HuH-7 (cell line): ENCODE measurements around the gene SNX12.
A peak's percentile ranks its signal among the peaks of the same experiment; 100 is the strongest.

Source experiments
- DNase-seq: peaks from one replicate; pipeline ENCODE4 v3.0.0; 2011; ENCODE audit warnings: low spot score

Gene SNX12

DNA sequence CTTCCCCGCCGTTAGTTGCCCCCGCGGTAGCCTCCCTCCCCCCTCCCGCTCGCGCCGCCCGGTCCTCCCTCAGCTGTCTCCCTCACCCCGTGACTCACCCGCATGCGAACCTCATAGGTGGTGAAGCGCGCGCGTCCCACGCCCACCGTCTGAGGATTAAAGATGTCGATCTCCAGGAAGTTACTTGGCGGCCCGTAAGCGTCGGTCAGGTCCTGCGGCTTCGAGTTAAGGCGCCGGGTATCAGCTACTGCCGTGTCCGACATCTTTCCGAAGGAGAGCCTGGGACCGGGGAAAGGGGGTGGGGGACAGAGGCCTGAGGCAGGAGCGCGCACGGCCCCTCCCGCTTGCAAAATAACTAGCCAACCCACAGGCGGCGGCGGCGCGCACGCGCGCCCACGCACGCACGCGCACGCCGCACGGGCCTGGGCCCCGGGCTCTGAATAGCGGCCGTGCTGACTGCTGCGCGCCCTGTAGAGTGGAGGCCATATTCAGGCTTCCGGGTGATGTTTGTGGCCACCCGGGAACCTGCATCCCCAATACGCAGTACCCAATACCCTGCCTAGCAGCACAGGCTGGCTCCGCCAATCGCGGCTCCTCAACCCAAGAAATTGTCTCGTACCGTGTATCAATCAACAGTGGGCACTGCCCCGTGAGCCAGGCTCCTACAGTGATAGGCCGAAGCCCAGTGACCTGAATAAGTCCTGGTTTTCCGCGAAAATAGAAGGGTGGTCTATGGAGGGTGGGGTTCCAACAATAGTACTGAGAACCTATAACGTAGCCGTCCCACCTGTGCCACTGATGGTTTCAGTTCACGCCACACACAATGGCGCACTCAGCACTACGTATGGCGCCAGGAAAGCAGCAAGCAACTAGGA lies at the start of gene SNX12:
Gene SNX12, minus strand, starts transcription at position 291 of the 875 bp plus-strand sequence. Its CDS starts 28 bp downstream, at position 263.
- DNase-seq, result peak; percentile 93

GRCh38 chrX:71117358-71117757 lies 49.2 kb upstream of the SNX12 start:
- DNase-seq, result no peak

DNA sequence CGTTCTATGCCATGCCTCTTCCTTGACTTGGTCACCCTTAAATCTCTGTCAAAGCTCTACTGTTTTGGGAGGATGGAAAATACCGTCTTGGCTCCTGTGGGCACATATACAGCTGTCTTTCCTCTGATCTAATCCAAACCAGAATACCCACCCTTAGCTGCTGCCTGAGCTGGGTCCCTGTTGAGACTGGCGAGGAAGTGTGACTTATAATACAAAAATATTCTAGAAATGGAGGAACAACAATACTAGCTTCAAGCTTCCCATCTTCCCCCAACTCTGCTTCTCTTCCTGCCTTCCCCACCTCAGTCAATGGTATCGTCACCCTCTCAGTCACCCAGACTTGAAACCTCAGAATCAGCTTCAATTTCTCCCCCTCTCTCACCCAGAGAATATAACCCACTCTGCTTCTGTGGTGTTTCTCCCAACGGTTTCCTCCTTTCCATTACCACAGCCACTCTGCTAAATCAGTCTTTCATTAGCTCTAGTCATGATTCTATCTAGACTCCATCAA lies 43.8 kb upstream of the SNX12 start:
- DNase-seq, result no peak

DNA sequence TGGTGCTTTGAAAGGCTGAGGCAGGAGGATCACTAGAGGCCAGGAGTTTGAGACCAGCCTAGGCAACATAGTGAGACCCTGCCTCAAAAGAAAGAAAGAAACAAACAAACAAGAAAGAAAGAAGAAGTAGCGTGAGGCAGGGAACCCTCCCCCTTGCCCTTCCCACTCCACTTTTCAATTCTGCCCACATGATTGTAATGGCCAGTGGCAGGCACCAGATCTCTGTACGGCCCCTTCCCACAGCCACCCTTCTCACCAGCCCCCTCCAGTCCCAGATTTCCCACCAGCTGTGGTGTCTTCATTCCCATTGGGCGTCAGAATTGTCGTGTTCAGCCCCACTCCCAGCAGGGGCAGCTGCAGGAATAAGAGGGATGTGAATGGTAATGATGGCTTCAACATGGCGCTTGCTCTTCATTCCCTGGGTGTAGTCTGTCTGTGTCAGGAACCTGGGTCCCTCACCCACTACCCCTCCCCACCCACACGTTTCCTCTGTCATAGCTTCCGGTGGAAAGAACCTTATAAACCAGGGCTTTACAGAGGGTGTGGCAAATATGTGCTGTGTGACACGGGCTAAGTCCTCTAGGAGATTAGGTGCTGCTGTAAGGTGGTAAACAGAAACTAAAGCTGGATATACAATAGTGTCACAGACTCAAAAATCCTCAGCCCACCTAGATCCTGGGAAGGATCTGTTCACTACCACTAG lies 43.2 kb upstream of the SNX12 start, which contains the start of gene IL2RG:
Gene IL2RG, minus strand, starts transcription at position 437 of the 703 bp plus-strand sequence. Its CDS starts 38 bp downstream, at position 399.
- DNase-seq, result no peak

GRCh38 chrX:71109051-71109450 lies 40.9 kb upstream of the SNX12 start:
- no peak for DNase-seq

- DNase-seq, result no peak
Observed at GRCh38 chrX:71107762-71108360, 39.7 kb upstream of the SNX12 start.

GRCh38 chrX:71107245-71107644 lies 39.1 kb upstream of the SNX12 start:
- no peak for DNase-seq

DNA sequence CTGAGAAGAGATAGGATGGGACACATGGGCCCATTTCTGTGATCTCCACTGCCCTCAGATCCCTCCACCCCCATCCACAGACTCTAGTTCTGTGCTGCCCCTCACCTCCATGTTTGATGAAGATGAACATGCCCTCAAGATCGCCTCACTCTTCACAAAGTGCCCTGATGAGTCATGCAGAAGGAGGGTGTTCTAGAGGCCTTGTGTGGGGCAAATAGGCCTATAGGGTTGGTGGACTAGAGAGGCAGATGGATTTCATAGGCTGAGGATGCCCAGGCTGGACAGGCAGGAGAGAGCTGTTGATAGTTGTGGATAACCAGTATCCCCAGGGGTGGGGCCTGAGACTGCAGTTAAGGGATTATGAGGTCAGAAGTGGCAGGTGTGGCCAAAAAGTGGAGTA lies 38.3 kb upstream of the SNX12 start, which contains the start of gene CXorf65:
Gene CXorf65, minus strand, starts transcription at position 314 of the 400 bp plus-strand sequence. Its CDS starts 184 bp downstream, at position 130.
- no peak for DNase-seq

GRCh38 chrX:71105628-71106027 lies 37.5 kb upstream of the SNX12 start:
- DNase-seq, result no peak

- DNase-seq, result no peak
Observed at GRCh38 chrX:71103110-71103983, 35.2 kb upstream of the SNX12 start.

GRCh38 chrX:71102292-71102691 lies 34.2 kb upstream of the SNX12 start:
- no peak for DNase-seq

DNA sequence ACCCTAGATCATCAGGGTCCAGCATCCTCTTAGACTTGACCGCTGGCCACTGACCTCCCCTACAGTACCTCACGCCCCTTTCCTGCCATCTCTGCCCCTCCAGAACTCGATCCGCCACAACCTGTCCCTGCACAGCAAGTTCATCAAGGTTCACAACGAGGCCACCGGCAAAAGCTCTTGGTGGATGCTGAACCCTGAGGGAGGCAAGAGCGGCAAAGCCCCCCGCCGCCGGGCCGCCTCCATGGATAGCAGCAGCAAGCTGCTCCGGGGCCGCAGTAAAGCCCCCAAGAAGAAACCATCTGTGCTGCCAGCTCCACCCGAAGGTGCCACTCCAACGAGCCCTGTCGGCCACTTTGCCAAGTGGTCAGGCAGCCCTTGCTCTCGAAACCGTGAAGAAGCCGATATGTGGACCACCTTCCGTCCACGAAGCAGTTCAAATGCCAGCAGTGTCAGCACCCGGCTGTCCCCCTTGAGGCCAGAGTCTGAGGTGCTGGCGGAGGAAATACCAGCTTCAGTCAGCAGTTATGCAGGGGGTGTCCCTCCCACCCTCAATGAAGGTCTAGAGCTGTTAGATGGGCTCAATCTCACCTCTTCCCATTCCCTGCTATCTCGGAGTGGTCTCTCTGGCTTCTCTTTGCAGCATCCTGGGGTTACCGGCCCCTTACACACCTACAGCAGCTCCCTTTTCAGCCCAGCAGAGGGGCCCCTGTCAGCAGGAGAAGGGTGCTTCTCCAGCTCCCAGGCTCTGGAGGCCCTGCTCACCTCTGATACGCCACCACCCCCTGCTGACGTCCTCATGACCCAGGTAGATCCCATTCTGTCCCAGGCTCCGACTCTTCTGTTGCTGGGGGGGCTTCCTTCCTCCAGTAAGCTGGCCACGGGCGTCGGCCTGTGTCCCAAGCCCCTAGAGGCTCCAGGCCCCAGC lies 32.7 kb upstream of the SNX12 start:
- no peak for DNase-seq

DNA sequence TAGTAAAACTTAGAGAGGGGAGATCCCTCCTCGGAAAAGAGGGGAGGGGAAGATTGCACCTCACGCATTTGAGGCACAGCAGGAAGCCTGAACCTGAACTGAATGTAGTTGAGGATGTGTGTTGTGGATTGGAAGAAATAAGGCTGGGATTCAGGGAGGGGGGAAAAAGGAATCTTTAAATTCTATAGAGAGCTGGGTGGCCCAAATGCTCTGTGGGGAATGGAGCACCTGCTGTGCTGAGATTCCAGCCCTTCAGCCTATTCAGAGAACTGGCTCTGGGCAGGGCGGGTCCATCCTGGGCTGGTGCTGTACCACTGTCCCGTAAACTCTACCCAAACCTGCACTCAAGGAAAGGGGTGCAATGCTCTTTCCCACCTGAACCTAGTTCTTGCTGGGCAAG lies 31.6 kb upstream of the SNX12 start:
- no peak for DNase-seq

DNA sequence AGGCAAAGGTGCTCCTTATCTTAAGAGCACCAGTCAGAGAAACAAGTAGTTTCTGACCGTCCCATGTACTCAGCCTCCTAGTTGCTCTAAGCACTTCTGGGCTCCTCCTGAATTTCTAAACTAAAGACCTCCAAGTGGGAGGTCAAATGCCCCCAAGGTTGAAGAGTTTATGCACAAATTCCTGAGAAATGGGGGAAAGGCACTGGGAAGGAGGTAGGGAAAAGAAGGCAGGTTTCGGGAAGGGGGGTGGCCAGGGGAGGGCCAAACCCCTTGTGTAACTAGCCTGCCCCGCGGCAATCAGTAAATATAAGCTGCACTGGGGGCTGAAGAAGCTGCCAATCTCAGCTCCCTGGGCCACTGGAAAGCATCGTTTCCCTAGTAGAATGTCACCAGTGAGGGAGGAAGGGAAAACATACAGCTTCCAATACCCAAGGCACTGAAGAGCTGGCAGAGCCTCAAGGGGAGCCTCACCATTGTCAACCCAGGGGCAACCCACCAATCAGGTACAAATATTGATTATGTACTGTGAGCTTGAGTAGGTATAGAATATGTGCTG lies 30.9 kb upstream of the SNX12 start:
- no peak for DNase-seq

GRCh38 chrX:71098302-71098701 lies 30.2 kb upstream of the SNX12 start:
- no peak for DNase-seq

GRCh38 chrX:71096760-71097032 lies 28.6 kb upstream of the SNX12 start:
- DNase-seq, result no peak

DNA sequence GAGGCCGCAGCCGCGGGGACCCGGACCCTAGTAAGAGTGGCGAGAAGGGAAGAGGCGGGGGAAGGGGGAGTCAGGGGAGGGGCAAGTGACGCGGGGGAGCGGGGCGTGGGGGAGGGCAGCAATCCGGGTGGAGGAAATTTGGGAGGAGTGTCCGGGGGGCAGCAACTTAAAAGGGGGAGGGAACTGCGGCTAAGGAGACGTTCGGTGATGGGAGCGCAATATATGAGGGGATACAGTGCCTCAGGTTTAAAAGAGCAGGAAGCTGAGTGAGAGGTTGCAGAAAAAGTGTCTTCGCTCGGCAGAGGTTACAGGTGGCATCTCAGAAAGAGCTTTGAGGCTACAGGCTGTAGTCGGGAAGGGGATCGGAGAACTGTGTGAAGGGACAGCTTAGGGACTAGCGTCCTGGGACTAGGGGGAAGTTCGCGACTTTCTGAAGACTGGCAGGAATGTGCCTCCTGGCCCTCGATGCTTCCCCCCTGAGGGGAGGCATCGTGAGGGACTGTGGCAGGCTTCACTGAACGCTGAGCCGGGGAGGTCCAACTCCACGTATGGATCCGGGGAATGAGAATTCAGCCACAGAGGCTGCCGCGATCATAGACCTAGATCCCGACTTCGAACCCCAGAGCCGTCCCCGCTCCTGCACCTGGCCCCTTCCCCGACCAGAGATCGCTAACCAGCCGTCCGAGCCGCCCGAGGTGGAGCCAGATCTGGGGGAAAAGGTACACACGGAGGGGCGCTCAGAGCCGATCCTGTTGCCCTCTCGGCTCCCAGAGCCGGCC lies 28.0 kb upstream of the SNX12 start:
- DNase-seq, result no peak

DNA sequence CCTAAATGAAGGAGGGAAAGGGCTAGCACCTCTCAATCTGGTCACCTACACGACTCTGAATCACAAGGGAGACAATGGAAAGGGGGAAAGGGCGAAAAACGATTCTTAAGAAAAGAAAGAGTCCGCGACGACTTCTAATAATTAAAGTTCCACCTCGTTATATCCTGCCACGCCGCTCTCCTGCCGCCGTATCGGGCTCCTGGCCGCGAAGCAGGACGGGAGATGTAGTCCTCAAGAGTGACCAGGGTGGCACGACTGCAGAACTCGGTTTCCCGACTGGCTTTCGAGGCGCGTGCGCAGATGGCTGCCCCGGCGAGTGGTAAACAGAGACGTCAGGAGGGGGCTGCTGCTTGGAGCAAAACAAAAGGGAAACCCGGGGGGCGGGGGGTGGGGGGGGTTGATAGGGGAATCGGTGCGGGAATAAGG lies 27.4 kb upstream of the SNX12 start, which contains the start of gene FOXO4:
Gene FOXO4, plus strand, starts transcription at position 297 of the 426 bp plus-strand sequence. CDS start 678 bp downstream, outside the sequence.
- DNase-seq, result peak; percentile 88

DNA sequence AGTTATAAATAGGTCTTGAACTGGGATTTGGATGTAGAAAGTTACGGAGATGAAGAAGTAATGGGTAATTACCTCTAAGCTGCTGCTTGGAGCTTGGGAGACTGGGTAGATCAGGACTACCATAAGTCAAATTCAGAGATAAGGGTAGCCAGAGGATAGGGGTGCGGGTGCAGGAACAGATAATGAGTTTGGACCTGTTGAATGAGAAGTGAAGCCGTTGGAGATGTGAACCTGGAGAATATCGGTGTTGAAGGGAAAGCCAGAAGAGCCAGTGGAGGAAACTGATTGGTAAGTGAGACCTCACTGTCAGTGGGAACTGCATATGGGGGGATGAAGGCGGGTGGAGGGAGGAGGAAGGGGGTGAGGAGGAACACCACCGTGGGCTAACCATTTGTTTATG lies 26.9 kb upstream of the SNX12 start:
- DNase-seq, result no peak
